DMS114 treated with DMSO at 0.1 percent for 48 hours (cell line): ENCODE measurements around the gene NOTUM.

Experiments
- DNase-seq: peaks from one replicate; lab custom pipeline; 2025; ENCODE audit not compliant: unreplicated experiment; lab: John Stamatoyannopoulos, UW

Gene NOTUM

DNA sequence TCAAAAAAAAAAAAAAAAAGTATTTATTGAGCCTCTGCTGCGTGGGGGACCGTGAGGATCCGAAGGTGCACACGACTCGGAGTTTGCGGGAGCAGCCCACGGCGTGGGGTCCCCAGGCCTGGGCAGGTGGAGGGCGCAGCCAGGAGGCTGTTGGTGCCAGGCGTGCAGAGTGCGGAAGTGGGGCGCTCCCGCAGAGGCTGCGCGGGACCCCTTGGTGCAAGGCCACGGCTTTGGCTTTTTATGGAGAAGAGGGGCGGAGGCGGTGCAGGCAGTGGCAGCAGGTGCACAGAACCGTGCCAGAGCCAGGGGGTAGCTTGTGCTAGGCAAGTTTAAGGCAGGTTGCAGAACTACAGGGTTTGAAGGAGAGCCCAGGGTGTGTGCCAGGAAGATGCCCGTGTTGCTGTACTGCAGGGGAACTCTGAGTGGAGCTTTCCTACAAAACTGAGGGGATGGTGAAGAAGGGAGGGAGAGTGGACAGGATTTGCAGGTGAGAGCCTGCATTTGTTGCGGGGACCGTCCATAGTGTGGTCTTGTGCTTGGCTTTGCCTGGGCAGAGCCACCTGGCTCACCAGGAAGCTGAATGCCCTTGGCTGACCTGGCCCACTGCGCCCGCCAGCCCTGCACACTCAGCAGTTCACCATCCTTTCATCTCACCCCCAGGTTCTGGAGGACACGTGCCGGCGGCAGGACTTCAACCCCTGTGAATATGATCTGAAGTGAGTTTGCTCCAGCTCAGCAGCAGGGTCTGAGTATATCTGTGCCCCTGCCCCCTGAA is 17.7 kb upstream of the NOTUM start:
- DNase-seq = no peak

DNA sequence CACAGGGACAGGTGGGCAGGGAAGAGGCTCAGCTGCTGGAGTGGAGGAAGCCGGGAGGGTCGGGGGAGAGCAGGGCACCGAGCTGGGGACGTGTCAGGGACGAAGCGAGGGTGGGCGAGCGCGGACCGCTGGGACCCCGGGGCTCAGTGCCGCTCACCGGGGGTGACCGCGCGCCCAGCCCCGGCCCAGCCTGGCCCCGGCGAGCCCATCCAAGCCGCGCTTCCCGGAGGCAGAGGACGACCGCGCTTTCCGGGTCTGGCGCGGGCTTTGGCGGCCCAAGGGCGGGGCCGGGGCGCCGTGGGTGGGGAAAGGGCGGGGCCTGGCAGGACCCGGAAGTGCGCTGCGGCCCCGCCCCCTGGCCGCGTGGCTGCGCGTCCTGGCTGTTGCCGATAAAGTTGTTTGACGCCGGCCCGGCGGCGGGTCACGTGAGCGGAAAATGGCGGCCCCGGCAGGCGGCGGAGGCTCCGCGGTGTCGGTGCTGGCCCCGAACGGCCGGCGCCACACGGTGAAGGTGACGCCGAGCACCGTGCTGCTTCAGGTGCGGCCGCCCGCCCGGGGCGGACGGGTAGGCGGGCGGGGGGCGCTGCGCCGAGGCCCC is 16.3 kb upstream of the NOTUM start, which contains the start of gene ASPSCR1:
ASPSCR1 (plus strand) TSS at position 419 of the 598 bp plus-strand sequence; CDS start at position 437, 18 bp downstream.
- DNase-seq = peak; percentile 54

DNA sequence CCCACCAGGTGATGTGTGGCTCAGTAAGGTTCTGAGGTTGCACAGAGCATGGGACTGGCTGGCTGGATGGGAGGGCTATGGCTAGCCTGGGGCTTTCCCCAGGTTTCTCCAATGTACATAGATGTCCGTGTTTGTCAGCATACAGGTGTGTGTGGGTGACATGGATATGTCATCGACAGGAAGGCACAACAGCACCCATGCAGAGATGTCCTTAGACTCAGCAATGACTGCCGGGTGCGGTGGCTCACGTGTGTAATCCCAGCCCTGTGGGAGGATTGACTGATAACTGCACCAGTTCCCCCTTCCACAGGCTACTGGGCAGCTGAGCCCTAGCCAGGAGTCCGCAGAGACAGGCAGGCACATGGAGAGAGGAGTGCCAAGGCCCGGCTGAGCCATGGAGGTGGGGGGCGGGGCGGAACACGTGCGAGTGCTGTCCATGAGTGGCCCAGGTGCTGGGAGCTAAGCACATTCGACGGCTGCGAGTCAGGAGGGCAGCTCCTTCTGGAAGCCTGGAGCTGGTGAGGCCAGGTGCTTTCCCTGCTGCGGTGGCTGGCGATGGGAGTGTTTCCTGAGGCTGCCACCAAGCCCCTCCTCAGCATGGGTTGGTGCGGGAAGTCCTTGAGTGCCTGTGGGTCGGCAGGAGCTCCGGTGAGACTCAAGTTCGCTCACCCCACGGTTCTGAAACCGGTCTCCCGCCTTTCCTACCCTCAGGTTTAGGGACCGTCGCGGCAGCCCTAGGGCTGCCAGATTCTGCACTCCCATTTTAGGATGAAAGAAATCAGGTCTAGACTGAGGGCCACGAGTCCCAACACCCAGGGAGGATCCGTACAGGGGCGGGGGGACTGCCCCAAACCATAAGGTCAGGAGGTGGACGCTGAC is 15.6 kb upstream of the NOTUM start:
- no peak for DNase-seq

DNA sequence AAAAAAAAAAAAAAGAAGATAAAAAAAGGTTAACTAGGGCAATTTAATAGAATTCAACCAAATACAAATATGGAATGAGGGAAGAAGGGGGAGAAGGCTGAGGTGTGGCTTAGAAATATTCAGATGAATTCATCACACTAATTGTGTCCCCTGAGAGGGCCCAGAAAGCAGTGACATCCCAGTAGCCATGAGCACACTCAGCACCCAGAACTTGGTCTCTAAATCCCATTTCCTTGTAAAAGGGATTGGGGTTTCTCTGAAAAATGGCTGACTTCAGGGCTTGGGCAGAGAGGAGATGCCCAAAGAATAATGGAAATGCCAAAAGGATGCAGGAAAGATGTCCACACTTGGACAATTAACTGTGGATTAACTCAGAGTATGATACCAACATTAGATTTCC is 12.4 kb upstream of the NOTUM start:
- no peak for DNase-seq

DNA sequence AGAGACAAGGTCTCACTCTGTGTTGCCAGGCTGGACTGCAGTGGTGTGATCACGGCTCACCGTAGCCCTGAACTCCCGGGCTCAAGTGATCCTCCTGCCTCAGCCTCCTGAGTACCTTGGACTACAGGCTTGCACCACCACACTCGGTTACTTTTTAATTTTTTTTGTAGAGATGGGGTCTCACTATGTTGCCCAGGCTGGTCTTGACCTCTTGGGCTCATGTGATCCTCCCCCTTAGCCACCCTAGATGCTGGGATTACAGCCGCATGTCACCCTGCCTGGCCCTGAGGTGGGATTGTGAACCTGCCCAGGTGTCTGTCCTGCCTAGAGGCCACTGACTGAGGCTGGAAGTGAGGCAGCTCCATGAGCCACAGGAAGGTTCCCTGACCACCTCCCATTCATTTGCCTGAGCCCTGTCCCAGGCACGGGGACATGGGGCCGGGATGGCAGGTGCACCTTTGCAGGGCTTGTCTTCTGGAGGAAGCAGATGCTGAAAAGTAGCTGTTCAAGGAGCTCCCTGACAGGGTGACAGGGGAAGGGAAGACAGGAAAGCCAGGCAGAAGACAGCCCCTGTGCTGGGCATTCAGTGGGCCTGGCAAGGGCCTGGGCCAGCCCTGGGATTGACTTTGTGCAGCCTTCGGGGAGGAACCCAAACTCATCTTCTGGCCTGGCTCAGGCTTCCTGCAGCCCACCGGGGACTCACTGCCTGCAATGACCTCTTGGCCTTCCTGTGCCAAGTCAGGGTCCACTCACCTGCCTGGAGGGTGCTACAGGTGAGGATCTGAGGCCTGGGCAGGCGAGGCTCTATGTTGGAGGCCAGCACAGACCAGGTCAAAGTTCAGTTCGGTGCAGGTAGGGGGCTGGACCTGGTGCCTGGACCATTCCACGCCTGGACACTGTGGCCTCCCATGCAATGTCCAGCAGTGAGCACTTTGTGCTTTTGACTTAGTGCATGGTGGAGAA is 8.1 kb upstream of the NOTUM start:
- no peak for DNase-seq

DNA sequence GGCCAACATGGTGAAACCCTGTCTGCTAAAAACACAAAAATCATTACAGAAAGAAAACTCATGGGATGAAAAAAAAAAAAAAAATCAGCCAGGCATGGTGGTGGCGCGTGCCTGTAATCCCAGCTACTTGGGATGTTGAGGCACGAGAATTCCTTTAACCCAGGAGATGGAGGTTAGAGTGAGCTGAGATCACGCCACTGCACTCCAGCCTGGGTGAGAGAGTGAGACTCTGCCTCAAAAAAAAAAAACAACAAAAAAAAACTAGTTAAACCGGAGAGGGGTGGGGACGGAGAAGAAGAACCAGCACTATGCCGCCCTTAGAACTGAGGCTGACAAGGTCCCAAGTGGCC is 7.4 kb upstream of the NOTUM start:
- no peak for DNase-seq

DNA sequence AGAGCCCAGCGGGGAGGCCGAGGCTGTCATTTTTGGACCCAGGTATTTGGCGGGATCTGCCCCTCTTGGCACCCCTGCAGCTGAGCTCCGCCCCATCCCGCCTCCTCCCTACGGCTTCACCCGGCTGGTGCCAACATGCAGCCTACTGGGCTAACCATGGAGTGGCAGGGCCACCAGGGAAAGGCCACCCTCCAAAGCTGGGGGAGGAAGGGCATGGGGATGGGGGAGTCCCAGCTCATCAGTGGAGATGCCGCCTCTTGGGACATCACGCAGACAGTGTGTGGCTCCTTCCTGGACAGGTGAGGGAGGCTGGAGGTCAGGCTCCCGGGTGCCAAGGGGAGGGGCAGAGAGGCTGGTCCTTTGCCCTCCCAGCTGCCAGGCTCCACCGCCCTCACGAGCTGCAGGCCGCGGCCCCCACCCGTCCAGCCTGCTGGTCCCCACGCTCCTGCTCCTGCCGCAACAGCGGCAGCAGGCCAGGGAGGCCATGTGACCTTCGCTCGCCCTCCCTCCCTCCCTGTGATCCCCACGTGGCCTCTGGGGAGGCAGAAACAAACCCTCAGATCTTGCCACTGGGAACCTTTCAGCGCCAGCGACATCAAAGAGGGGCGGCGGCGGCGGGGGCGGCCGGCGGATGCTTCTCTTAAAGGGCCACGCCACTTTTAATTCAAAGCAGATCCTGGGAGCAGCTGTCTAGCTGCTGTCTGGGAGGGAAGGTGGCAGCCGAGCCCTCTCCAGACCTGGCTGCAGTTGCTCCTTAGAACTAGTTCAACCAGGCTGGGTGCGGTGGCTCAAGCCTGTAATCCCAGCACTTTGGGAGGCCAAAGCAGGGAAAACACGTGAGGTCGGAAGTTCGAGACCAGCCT is 6.8 kb upstream of the NOTUM start:
- DNase-seq = no peak

DNA sequence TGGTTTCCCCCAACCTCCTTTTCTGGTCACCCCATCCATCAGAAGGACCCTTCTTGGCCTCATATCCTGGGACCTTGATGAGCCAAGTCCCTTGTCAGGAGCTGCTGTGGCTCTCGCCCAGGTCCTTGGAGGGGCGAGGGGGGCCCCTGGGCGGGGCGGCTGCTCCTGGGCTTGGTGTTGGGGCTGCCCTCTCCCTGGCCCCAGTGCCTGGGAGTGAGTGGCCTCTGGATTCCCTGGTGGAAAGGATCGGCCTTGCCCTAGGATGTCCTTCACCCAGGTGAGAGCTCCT is 6.2 kb upstream of the NOTUM start:
- no peak for DNase-seq

DNA sequence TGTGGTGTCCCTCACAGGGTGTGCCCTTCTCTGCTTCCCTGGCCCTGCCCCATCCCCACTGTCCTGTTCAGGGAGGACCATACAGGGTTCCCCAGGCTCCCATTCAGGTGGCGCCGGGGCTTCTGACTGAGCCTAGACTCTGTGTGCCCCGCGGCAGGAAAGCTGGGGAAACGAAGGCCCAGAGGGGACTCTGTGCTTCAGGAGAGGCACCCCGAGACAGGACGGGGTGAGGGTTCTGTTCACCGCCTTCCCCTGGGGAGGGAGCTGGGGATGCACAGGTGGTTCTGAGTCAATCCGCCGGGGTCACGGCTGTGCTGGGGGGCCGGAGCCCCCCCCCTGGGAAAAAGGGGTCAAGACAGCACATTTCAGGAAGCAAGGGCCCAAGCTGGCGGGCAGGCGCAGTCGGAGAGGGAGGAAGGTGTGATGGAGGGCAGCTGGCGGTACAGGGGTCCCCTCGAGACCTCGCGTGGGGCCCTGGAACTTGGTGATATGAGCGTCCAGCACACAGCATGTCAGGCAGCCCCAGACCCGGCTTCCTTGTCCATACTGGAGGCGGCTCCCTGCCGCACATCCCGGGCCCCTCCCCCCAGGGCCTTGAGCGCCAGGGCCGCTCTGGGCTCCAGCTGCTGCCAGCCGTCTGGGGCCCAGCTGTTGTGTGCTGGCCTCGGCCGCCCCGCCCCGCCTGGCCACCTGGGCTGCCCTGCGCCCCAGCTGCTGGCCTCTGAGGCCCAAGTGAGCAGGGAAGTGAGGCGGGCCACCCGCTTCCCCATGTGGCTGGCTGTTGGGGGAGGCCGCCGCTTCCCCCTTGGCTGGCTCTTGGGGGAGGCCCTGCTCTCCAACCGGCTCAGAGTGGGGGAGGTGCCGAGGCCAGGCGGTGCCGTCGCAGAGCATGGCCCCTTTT is 5.6 kb upstream of the NOTUM start:
- DNase-seq = no peak

DNA sequence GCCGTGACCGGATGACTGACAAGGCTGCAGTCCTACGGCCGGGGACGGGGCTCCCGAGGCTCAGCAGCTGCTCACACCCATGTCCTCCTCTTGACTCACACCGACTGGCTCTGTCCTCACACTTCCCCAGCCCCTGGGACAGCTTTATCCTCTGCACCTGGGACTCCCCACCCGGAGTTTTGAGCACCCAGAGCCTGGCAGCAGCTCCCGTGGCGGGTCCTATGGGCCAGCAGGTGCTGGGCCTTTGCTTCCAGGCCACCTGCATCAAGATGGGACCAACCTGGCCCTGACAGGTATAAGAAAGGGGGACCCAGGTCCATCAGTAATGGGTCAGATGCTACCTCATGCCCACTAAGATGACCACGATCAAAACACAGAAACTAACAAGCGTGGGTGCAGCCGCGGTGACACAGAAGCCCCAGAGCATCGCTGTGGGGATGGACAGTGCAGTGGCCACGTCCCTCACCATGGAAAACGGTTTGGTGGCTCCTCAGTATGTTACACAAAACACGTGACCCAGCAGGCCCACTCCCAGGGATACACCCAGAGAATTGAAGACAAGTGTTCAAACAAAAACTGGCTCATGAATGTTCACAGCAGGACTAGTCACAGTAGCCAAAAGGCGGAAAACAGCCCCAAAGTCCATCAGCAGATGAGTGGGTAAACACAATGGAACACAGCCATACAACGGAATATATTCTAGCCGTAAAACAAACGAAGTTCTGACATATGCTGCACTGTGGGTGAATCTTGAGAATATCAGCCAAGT is 3.3 kb upstream of the NOTUM start:
- DNase-seq = no peak

DNA sequence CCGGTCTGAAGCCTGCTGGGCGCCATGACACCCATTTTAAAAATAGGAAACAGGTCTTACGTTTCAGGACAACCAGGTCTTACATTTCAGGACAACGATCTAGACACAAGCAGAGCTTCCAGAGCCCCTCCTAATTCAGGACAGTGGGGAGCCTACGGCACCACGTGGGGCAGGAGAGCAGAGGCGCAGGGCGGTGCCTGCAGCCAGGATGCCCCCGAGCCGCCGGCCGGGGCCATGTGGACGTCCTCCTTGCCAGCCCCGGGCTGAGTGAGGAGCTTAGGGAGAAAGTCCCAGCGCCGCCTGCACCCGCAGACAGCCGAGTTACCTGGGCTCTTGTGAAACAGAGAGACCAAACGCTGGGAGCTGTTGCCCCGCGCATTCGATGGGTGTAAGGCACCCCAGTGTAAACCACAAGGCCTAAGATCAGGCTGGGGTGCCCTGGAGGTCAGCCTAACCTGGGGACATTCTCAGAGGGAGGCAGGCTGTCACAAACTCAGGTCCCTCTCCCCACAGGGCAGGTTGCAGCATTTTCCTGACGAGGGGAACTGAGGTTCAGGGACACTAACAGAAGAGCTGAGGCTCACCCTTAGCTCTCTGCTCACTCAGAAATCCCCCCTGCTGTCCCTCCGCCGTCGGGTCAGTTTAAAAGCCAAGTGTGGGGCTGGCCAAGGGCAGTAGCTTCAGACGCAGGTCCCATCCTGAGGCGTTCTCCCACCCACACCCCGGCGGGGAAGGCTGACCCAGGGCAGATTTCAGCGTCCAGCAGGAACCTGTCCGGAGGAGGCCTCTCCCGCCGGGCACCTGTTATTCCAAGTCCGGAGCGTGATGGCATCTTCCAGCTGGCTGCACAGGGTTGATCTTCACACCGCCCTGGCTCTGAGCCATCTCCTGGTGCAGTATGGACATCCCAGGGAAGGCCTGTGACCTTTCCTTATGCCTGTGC is 1.8 kb upstream of the NOTUM start:
- DNase-seq = no peak

DNA sequence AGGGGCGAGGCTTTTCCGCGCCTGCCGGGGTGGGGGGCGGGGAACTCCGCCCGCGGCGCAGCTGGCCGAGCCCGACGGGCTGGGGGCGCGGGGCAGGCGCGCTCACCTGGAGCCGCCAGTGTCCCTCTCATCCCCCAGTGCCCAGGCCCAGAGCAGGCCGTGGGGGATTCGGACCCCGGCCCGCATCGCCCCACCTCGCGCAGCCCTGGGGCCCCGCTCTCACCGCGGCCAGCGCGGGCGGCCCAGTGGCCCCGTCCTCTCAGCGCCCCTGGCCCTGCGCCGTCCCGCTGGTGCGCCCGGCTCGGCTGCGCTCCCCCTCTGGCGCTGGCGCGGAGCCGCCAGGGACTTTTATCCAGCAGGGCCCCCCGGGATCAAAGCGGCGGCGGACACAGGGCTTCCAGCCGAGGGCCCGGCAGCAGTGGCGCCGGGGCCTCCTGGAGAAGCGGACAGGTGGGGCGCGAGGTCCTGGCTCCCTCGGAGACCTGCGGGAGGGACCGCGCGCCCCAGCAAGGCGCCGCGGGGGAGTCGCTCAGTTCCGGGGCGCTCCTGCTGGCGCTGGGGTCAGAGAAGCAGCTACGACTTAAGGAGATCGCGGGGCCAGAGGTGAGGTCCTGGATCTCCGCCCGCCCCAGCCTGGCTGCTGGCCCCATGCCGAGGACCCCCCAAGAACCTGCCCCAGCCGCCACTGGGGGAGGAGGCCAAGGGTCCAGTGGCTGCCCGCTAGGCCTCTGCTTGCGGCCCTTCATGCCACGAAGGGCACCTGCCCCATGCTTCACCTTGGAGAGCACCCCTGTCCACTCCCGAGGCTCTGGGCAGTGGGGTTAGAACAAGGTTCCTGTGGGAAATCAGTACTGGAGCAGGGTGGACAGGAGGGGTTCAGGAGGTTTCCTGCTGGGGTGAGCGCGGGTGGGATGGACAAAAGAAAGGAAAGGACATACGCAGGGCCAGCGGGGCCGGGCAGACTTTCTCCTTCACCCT is 823 bp upstream of the NOTUM start:
- DNase-seq = no peak

DNA sequence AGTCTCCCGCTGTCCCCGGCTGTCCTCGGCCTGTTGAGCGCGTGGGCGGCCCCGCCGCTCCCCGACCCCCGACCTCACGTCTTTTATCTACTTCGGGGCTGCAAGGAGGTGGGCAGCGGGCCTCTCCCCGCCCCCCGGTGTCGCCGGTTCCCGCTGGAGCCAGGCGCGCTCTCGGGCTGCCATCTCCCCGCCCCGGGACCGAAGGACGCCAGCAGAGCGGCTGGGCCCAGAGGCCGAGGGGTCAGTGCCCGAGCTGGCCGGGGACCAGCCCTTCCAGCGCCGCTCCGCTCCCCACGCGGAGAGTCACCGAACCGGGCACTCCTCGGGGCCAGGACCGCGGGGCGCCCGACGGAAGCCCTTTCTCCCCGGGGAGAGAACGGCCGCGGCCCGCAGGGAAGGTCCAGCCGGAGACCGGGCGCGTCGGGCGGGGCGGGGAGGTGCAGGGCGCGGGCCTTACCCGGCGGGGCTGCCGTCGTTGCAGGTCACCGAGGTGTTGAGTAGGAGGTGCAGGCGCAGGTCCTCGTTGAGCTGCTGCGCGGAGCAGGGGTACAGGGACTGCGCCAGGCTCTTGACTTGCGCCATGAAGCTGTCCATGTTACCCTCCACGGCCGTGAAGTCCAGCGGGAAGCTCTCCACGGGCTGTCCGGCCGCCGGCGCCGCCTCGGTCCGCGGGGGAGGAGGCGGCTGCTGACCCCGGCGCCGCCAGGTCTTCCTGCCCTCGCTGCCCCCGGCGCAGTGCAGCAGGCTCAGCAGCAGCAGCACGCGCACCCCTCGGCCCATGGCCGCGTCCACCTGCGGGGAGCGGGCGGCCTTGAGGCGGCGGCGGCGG is 643 bp downstream of the NOTUM start:
- no peak for DNase-seq

DNA sequence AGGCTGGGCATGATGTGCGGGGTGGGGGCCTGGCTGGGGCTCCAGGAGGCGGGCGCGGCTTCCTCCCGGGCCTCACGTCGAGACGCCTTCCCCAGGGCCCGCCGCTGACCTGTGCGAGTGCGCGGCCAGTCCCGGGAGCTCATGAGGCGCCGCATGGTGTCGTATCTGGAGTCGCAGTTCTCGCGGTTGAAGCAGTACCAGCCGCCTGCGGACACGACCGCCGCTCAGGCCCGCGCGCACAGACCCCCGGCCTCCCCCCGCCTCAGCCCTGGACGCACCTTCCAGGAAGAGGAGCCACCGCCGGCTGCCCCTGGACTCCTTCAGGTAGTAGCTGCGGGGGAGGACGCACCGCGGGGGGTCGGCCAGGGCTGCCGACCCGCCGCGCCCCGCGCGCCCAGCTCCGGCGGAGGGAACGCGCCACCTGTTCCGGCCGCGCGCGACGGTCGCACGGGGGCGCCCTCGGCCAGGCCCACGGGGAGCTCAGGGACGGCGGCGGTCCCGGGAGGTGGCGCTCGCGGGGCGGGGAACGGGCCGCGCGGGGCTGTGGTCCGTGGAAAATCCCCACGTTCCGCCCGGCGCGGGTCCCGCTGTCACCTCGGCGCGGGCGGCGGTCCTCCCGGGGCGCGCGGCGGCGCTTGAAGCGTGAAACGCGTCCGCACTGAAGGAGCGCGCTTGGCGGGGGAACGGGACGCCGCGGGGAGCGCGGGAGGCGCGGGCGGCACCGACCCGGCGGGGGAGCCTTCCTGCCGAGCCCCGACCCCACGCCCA is 1.4 kb downstream of the NOTUM start:
- no peak for DNase-seq
